ENCODE results near the gene PNRC1.

PNRC1 gene

GRCh38 chr6:89118931-89119330 lies 38.4 kb downstream of the PNRC1 start (continued):
- no peak for TF ChIP-seq POU6F1 (CRISPR knock-in tag; IDR thresholded peaks at IDR 0.05; ENCODE audit: borderline replicate concordance, low read depth)
- TF ChIP-seq BACH2 (CRISPR knock-in tag; IDR thresholded peaks at IDR 0.05; ENCODE audit: borderline replicate concordance), result no peak
- TF ChIP-seq TCF4 (CRISPR knock-in tag; IDR thresholded peaks at IDR 0.05; ENCODE audit: borderline replicate concordance), result no peak
- TF ChIP-seq PATZ1 (CRISPR knock-in tag; IDR thresholded peaks at IDR 0.05; ENCODE audit: borderline replicate concordance), result no peak

- no peak for ATAC-seq
- no peak for TF ChIP-seq TSHZ2 (CRISPR knock-in tag; IDR thresholded peaks at IDR 0.05)
- no peak for TF ChIP-seq PPARA (CRISPR knock-in tag; IDR thresholded peaks at IDR 0.05; ENCODE audit: borderline replicate concordance)
- TF ChIP-seq BACH2 (CRISPR knock-in tag; IDR thresholded peaks at IDR 0.05; ENCODE audit: borderline replicate concordance), result no peak
- TF ChIP-seq ZFP3 (CRISPR knock-in tag; IDR thresholded peaks at IDR 0.05), result no peak
- no peak for TF ChIP-seq ZFP30 (CRISPR knock-in tag; IDR thresholded peaks at IDR 0.05)
- no peak for TF ChIP-seq PATZ1 (CRISPR knock-in tag; IDR thresholded peaks at IDR 0.05; ENCODE audit: borderline replicate concordance)
- no peak for TF ChIP-seq SNAI2 (CRISPR knock-in tag; IDR thresholded peaks at IDR 0.05)
- no peak for TF ChIP-seq CREB5 (CRISPR knock-in tag; IDR thresholded peaks at IDR 0.05; ENCODE audit: low read depth)
These were observed 39.8 kb downstream of the PNRC1 start for GRCh38 chr6:89120371-89120770.

GRCh38 chr6:89121934-89122333 lies 41.4 kb downstream of the PNRC1 start:
- TF ChIP-seq CSRNP3 (CRISPR knock-in tag; IDR thresholded peaks at IDR 0.05) (no peak), OSR1 (CRISPR knock-in tag; IDR thresholded peaks at IDR 0.05) (no peak), SNAI2 (CRISPR knock-in tag; IDR thresholded peaks at IDR 0.05) (no peak), ARNTL (CRISPR knock-in tag; IDR thresholded peaks at IDR 0.05; ENCODE audit: borderline replicate concordance, low read depth) (no peak), ZFP30 (CRISPR knock-in tag; IDR thresholded peaks at IDR 0.05) (no peak), GLIS3 (CRISPR knock-in tag; IDR thresholded peaks at IDR 0.05) (no peak), TSHZ2 (CRISPR knock-in tag; IDR thresholded peaks at IDR 0.05) (no peak), RARB (CRISPR knock-in tag; IDR thresholded peaks at IDR 0.05) (no peak), TCF4 (CRISPR knock-in tag; IDR thresholded peaks at IDR 0.05; ENCODE audit: borderline replicate concordance) (no peak), BACH2 (CRISPR knock-in tag; IDR thresholded peaks at IDR 0.05; ENCODE audit: borderline replicate concordance) (no peak), POU6F1 (CRISPR knock-in tag; IDR thresholded peaks at IDR 0.05; ENCODE audit: borderline replicate concordance, low read depth) (no peak), ZNF565 (CRISPR knock-in tag; conservative IDR thresholded peaks at IDR 0.05; ENCODE audit: low read depth) (no peak), ISL1 (CRISPR knock-in tag; IDR thresholded peaks at IDR 0.05) (no peak), ZNF8 (CRISPR knock-in tag; IDR thresholded peaks at IDR 0.05) (no peak), ZNF70 (CRISPR knock-in tag; IDR thresholded peaks at IDR 0.05) (no peak)
- ATAC-seq, result no peak
